DND-41 (cell line): ENCODE measurements around the gene CACNB3.

Experiments used
- ATAC-seq: fragments of 200-7000 bp; cut with Tn5 transposase; 3 replicates; pipeline ENCODE4 v1.9.1; 2021; ENCODE audit warnings: low read depth; ENCODE audit not compliant: insufficient read depth
- DNase-seq: peaks from one replicate; pipeline ENCODE4 v3.0.0-alpha.2; 2020
- H2AFZ ChIP-seq: 2 replicates; pipeline ENCODE4 v1.6.0; 2012; ENCODE audit warnings: low read depth, low read length
- H3K27ac ChIP-seq: 2 replicates; pipeline ENCODE4 v1.5.1; 2012; ENCODE audit warnings: low read length, inconsistent platforms
- H3K27me3 ChIP-seq: fragments of 200-600 bp; sonication (generic); 2 replicates; pipeline ENCODE4 v1.6.0; 2012; ENCODE audit warnings: low read length, mild to moderate bottlenecking, inconsistent platforms; ENCODE audit not compliant: insufficient read depth, poor library complexity
- H3K36me3 ChIP-seq: 2 replicates; pipeline ENCODE4 v1.5.1; 2012; ENCODE audit warnings: low read length, inconsistent platforms; ENCODE audit not compliant: insufficient read depth
- H3K4me1 ChIP-seq: 2 replicates; pipeline ENCODE4 v1.5.1; 2012; ENCODE audit warnings: mild to moderate bottlenecking, low read length; ENCODE audit not compliant: insufficient read depth
- H3K4me2 ChIP-seq: 2 replicates; pipeline ENCODE4 v1.6.0; 2012; ENCODE audit warnings: mild to moderate bottlenecking, moderate library complexity, low read length, inconsistent platforms; ENCODE audit not compliant: insufficient read depth
- H3K4me3 ChIP-seq, 2 experiments: fragments of 200-600 bp in 1 of 2; shearing (Covaris generic) in 1 of 2; 2 replicates each; pipeline ENCODE4 v1.5.1; 2012 to 2016; ENCODE audit warnings: inconsistent platforms in 2 of 2, low read length in 2 of 2, mild to moderate bottlenecking in 2 of 2, low read depth in 1 of 2, moderate library complexity in 1 of 2
- H3K79me2 ChIP-seq: 2 replicates; pipeline ENCODE4 v1.6.0; 2012; ENCODE audit warnings: low read length, inconsistent platforms; ENCODE audit not compliant: insufficient read depth
- H3K9ac ChIP-seq: 2 replicates; pipeline ENCODE4 v1.6.0; 2012; ENCODE audit warnings: low read depth, mild to moderate bottlenecking, inconsistent platforms, low read length, moderate library complexity
- H3K9me3 ChIP-seq: 2 replicates; pipeline ENCODE4 v1.5.1; 2012; ENCODE audit warnings: low read length, moderate library complexity, mild to moderate bottlenecking, inconsistent platforms; ENCODE audit not compliant: insufficient read depth, severe bottlenecking
- H4K20me1 ChIP-seq: 2 replicates; pipeline ENCODE4 v1.6.0; 2012; ENCODE audit warnings: low read length; ENCODE audit not compliant: insufficient read depth
- CTCF ChIP-seq: IDR thresholded peaks from 2 replicates; pipeline ENCODE4 v1.5.1; 2012; ENCODE audit warnings: borderline replicate concordance, low read length, moderate library complexity, mild to moderate bottlenecking; ENCODE audit not compliant: poor library complexity, severe bottlenecking; ENCODE audit errors: extremely low read depth
- EZH2 ChIP-seq: IDR thresholded peaks from 3 replicates; pipeline ENCODE4 v1.6.1; 2012; ENCODE audit warnings: borderline replicate concordance, low read depth, mild to moderate bottlenecking, moderate library complexity, low read length, inconsistent platforms; ENCODE audit not compliant: severe bottlenecking

The CACNB3 gene

GRCh38 chr12:48828293-48828692 lies 10.0 kb downstream of the CACNB3 start:
- no peaks in the 10 kb centered on the region for H3K79me2 ChIP-seq
- DNase-seq, result no peak
- no peak overlapping the region for H3K4me3 ChIP-seq
- H3K4me2 ChIP-seq, result no peak overlapping the region
- H3K4me1 ChIP-seq, result no peaks in the 10 kb centered on the region
- no peak overlapping the region for H2AFZ ChIP-seq
- ATAC-seq, result peak; percentile 15; the same call in 1 of the 3 replicates
- H3K9ac ChIP-seq, result no peak overlapping the region
- H3K36me3 ChIP-seq, result peaks cover 91% of the 10 kb centered on the region
- H3K9me3 ChIP-seq, result no peaks in the 10 kb centered on the region
- H3K27me3 ChIP-seq, result no peaks in the 10 kb centered on the region
- no peak for TF ChIP-seq EZH2
- no peak for TF ChIP-seq CTCF
- H4K20me1 ChIP-seq, result peaks cover 58% of the 10 kb centered on the region
- no peak overlapping the region for H3K27ac ChIP-seq

GRCh38 chr12:48828841-48829575 lies 10.7 kb downstream of the CACNB3 start:
- peak; percentile 10; the same call in 1 of the 3 replicates for ATAC-seq
- Histone ChIP-seq H3K9ac (no peak overlapping the region), H3K36me3 (peaks cover 98% of the 10 kb centered on the region), H3K79me2 (no peaks in the 10 kb centered on the region), H3K27me3 (no peaks in the 10 kb centered on the region), H3K4me1 (no peaks in the 10 kb centered on the region), H4K20me1 (peaks cover 58% of the 10 kb centered on the region), H2AFZ (no peak overlapping the region), H3K4me3 (no peak overlapping the region), H3K27ac (no peak overlapping the region), H3K9me3 (no peaks in the 10 kb centered on the region), H3K4me2 (no peak overlapping the region)
- no peak for DNase-seq
- no peak for TF ChIP-seq CTCF
- no peak for TF ChIP-seq EZH2

- no peak for DNase-seq
- Histone ChIP-seq H3K36me3 (peaks cover 99% of the 10 kb centered on the region), H3K79me2 (no peaks in the 10 kb centered on the region), H3K9ac (no peak overlapping the region), H3K27me3 (no peaks in the 10 kb centered on the region), H3K4me2 (no peak overlapping the region), H3K27ac (no peak overlapping the region), H3K4me3 (no peak overlapping the region), H3K4me1 (no peaks in the 10 kb centered on the region), H3K9me3 (no peaks in the 10 kb centered on the region), H2AFZ (no peak overlapping the region), H4K20me1 (peaks cover 59% of the 10 kb centered on the region)
- TF ChIP-seq CTCF (no peak), EZH2 (no peak)
- ATAC-seq, result no peak
Measured at GRCh38 chr12:48831257-48831656, 13.0 kb downstream of the CACNB3 start.
